ENCODE results near the gene RBM7. TPM values are rescaled to one million over a fixed set of nuclear protein-coding genes. Genes with fewer than 3 reads are reported as not detected.

The RBM7 gene
- total RNA-seq, 4 donors from 2014 or later, result 11.8 to 22.1 (median 17.5) TPM

- DNase-seq, result no peak
- WGBS, 2 donors, result 70 to 80% methylated on average over 3 of the region's 3 CpGs
Observed at GRCh38 chr11:114447892-114448291, 47.4 kb downstream of the RBM7 start.

DNA sequence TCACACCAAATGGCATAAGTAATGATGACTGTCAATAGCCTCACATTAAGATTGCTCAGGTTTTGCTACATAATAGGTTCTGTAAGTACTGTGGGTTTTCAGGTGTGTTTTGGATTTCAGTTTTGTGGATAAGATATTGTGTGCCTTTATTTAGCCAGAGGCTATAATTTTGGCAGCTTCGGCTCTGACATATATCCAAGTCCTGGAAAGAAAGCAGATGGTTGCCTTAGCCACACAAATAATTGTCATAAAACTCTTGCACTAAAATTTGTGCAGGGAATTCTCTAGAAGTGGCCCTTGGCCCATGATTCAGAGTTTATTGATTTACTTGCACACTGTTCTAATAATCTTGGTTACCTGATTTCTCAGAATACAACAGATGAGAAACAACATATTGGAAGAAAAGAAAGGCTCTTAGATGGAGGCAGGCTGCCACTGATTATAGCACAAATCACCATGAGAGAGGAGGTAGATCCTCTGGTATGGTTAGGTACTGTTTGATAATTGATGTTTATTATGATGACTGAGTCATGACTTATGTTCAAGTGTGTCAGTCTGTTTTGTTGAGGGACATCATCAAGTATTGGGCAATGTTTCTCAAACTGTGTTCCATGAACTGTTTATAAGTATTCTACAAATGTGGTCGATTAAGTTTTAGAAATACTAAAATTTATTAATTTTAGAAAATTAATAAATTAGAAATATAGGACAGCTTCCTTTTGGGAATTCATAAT lies 48.5 kb downstream of the RBM7 start:
- no peaks in the 10 kb centered on the region for H3K27me3 ChIP-seq
- no peaks in the 10 kb centered on the region for H3K9me3 ChIP-seq
- peaks cover 0 to 94% (median 5%) of the 10 kb centered on the region in 3 donors for H3K36me3 ChIP-seq
- no peak for TF ChIP-seq POLR2A (IDR thresholded peaks at IDR 0.05)
- TF ChIP-seq, protein P1, sequence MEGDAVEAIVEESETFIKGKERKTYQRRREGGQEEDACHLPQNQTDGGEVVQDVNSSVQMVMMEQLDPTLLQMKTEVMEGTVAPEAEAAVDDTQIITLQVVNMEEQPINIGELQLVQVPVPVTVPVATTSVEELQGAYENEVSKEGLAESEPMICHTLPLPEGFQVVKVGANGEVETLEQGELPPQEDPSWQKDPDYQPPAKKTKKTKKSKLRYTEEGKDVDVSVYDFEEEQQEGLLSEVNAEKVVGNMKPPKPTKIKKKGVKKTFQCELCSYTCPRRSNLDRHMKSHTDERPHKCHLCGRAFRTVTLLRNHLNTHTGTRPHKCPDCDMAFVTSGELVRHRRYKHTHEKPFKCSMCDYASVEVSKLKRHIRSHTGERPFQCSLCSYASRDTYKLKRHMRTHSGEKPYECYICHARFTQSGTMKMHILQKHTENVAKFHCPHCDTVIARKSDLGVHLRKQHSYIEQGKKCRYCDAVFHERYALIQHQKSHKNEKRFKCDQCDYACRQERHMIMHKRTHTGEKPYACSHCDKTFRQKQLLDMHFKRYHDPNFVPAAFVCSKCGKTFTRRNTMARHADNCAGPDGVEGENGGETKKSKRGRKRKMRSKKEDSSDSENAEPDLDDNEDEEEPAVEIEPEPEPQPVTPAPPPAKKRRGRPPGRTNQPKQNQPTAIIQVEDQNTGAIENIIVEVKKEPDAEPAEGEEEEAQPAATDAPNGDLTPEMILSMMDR (IDR thresholded peaks at IDR 0.05), result no peak
- H3K4me1 ChIP-seq, result no peaks in the 10 kb centered on the region
- H3K27ac ChIP-seq, result no peak overlapping the region
- 55 to 72% methylated on average over 2 of the region's 2 CpGs for WGBS, 2 donors
- no peak overlapping the region for H3K4me3 ChIP-seq
- intact Hi-C loops (cut with DNase I), result no loop called here
- no peak for DNase-seq

More at GRCh38 chr11:114447892-114448291, 47.4 kb downstream of the RBM7 start:
- peaks cover 0 to 89% (median 5%) of the 10 kb centered on the region in 3 donors for H3K36me3 ChIP-seq
- H3K27me3 ChIP-seq, result no peaks in the 10 kb centered on the region
- TF ChIP-seq POLR2A (IDR thresholded peaks at IDR 0.05), result no peak
- TF ChIP-seq, protein P1 (IDR thresholded peaks at IDR 0.05), result no peak
- intact Hi-C loops (cut with DNase I), result no loop called here
- no peaks in the 10 kb centered on the region for H3K9me3 ChIP-seq
- no peak overlapping the region for H3K27ac ChIP-seq
- no peaks in the 10 kb centered on the region for H3K4me1 ChIP-seq
- H3K4me3 ChIP-seq, result no peak overlapping the region

DNA sequence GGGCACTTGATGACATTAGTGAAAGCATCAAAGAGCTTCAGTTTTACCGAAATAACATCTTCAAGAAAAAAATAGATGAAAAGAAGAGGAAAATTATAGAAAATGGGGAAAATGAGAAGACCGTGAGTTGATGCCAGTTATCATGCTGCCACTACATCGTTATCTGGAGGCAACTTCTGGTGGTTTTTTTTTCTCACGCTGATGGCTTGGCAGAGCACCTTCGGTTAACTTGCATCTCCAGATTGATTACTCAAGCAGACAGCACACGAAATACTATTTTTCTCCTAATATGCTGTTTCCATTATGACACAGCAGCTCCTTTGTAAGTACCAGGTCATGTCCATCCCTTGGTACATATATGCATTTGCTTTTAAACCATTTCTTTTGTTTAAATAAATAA lies 49.4 kb downstream of the RBM7 start:
- Histone ChIP-seq H3K9me3 (no peaks in the 10 kb centered on the region), H3K27ac (no peak overlapping the region), H3K36me3 (peaks cover 0 to 88% (median 5%) of the 10 kb centered on the region in 3 donors), H3K4me3 (no peak overlapping the region), H3K27me3 (no peaks in the 10 kb centered on the region), H3K4me1 (no peaks in the 10 kb centered on the region)
- 89 to 90% methylated on average over 6 of the region's 6 CpGs for WGBS, 2 donors
- intact Hi-C loops (cut with DNase I), result no loop called here
- no peak for DNase-seq
- no peak for TF ChIP-seq POLR2A (IDR thresholded peaks at IDR 0.05)
- TF ChIP-seq, protein P1 (IDR thresholded peaks at IDR 0.05), result no peak

GRCh38 chr11:114452399-114452798 lies 51.9 kb downstream of the RBM7 start:
- H3K9me3 ChIP-seq, result no peaks in the 10 kb centered on the region
- H3K4me1 ChIP-seq, result no peaks in the 10 kb centered on the region
- H3K36me3 ChIP-seq, result peaks cover 0 to 72% (median 5%) of the 10 kb centered on the region in 3 donors
- intact Hi-C loops (cut with DNase I), result no loop called here
- TF ChIP-seq, protein P1 (IDR thresholded peaks at IDR 0.05), result no peak
- no peak for TF ChIP-seq POLR2A (IDR thresholded peaks at IDR 0.05)
- no peak overlapping the region for H3K27ac ChIP-seq
- 94 to 100% methylated on average over 3 of the region's 3 CpGs for WGBS, 2 donors
- no peak overlapping the region for H3K4me3 ChIP-seq
- no peaks in the 10 kb centered on the region for H3K27me3 ChIP-seq
- no peak for DNase-seq

Other genes starting within 250 kb of the RBM7 start
- gene NNMT, start 104.3 kb upstream of the RBM7 start, total RNA-seq, result 100 to 1,000 TPM in 1 of 4 donors, 10 to 100 TPM in 2, 1 to 10 TPM in 1; 4.1 to 142 (median 56.8) TPM
- gene C11orf71, start 155 bp upstream of the RBM7 start, total RNA-seq, result 1 to 10 TPM; 3.8 to 6.1 (median 4.9) TPM
- 100 to 1,000 TPM in 2 of 4 donors, 10 to 100 TPM in 2; 59.3 to 124 (median 107) TPM for gene REXO2, start 38.8 kb downstream of the RBM7 start, total RNA-seq
- not detected for gene NXPE1, start 159.2 kb downstream of the RBM7 start, total RNA-seq
- under 1 TPM in 1 of 4 donors, not detected in 3; 0.15 TPM for gene NXPE4, start 195.1 kb downstream of the RBM7 start, total RNA-seq